ENCODE results near the gene GCNT4. TPM values are rescaled to one million over a fixed set of nuclear protein-coding genes. Genes with fewer than 3 reads are reported as not detected.
A peak's percentile ranks its signal among the peaks of the same experiment; 100 is the strongest.

GCNT4 gene
- total RNA-seq, 1 donor from 2014 or later, result 5.2 TPM

DNA sequence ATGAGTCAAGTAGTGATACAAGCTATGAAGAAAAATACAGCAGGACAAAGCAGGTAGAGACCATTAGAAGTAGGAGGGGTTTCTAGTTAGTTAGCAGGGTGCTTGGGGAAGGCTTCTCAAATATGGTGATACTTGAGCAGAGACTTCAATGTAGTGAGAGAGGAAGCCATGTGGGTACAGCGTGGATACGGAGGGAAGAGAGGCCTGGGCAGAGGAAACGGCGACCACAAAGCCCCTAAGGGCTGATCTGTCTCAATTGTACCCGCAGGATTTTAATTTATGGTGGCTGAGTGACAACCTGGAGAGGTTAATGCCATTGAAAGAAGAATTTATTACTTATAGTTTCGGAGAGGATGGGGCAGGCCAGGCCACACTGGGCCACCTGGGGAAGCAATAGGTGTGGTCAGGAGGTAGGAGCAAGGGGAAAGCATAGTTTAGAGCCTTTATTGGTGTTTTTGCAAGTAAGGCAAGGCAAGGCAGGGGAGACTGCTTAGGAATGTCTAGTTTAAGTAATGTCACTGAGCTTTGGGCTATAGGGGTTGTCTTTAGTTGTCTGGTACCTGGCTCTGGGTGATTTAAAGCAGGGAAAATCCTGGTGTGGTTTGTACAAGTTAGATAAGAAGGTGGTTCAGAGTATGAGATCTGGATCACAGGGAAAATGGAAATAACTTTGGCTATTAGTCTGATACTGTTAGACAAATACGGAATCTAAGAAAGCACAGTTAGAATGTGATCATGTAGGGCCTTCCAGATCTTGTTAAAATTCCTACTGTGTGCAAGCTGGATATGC lies 42.6 kb downstream of the GCNT4 start:
- no peak for DNase-seq
- Mint-ChIP-seq H3K36me3 (ENCODE audit: unreplicated experiment) (peaks cover 9% of the 10 kb centered on the region), H3K4me3 (ENCODE audit: unreplicated experiment) (no peak overlapping the region), H3K4me1 (ENCODE audit: low read depth, unreplicated experiment) (peaks cover 29% of the 10 kb centered on the region), H3K27ac (ENCODE audit: unreplicated experiment) (peak overlapping the region; percentile 91), H3K9me3 (ENCODE audit: unreplicated experiment) (peaks cover 4% of the 10 kb centered on the region), H3K27me3 (ENCODE audit: unreplicated experiment) (peaks cover 7% of the 10 kb centered on the region)
- TF ChIP-seq, protein P1, sequence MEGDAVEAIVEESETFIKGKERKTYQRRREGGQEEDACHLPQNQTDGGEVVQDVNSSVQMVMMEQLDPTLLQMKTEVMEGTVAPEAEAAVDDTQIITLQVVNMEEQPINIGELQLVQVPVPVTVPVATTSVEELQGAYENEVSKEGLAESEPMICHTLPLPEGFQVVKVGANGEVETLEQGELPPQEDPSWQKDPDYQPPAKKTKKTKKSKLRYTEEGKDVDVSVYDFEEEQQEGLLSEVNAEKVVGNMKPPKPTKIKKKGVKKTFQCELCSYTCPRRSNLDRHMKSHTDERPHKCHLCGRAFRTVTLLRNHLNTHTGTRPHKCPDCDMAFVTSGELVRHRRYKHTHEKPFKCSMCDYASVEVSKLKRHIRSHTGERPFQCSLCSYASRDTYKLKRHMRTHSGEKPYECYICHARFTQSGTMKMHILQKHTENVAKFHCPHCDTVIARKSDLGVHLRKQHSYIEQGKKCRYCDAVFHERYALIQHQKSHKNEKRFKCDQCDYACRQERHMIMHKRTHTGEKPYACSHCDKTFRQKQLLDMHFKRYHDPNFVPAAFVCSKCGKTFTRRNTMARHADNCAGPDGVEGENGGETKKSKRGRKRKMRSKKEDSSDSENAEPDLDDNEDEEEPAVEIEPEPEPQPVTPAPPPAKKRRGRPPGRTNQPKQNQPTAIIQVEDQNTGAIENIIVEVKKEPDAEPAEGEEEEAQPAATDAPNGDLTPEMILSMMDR (IDR thresholded peaks at IDR 0.05; ENCODE audit: partially characterized antibody, unreplicated experiment), result no peak

GRCh38 chr5:75006865-75007822 lies 45.2 kb downstream of the GCNT4 start:
- TF ChIP-seq, protein P1 (IDR thresholded peaks at IDR 0.05; ENCODE audit: partially characterized antibody, unreplicated experiment), result no peak
- peaks cover 7% of the 10 kb centered on the region for H3K27me3 Mint-ChIP-seq (ENCODE audit: unreplicated experiment)
- peak overlapping the region; percentile 98 for H3K27ac Mint-ChIP-seq (ENCODE audit: unreplicated experiment)
- no peak for DNase-seq
- peaks cover 7% of the 10 kb centered on the region for H3K9me3 Mint-ChIP-seq (ENCODE audit: unreplicated experiment)
- peak overlapping the region; percentile 68 for H3K4me3 Mint-ChIP-seq (ENCODE audit: unreplicated experiment)
- peaks cover 13% of the 10 kb centered on the region for H3K36me3 Mint-ChIP-seq (ENCODE audit: unreplicated experiment)
- H3K4me1 Mint-ChIP-seq (ENCODE audit: low read depth, unreplicated experiment), result peaks cover 29% of the 10 kb centered on the region

DNA sequence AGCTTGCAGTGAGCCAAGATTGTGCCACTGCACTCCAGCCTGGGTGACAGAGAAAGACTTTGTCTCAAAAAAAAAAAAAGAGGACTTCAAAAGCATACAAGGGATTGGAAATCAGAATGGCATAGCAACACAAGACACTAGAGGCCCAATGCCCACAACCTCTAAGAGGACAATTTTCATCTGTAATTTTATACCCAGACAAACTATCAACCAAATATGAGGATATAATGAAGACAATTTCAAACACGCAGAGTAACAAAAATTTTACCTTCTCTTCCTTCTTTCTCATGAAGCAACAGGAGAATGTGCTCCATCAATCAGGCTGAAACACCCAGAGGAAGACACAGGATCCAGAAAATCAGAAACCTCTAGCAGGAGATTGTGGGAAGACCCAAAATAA lies 46.8 kb downstream of the GCNT4 start:
- Mint-ChIP-seq H3K36me3 (ENCODE audit: unreplicated experiment) (peaks cover 13% of the 10 kb centered on the region), H3K27me3 (ENCODE audit: unreplicated experiment) (peaks cover 7% of the 10 kb centered on the region), H3K4me1 (ENCODE audit: low read depth, unreplicated experiment) (peaks cover 29% of the 10 kb centered on the region), H3K4me3 (ENCODE audit: unreplicated experiment) (no peak overlapping the region), H3K27ac (ENCODE audit: unreplicated experiment) (peak overlapping the region; percentile 54), H3K9me3 (ENCODE audit: unreplicated experiment) (peaks cover 7% of the 10 kb centered on the region)
- TF ChIP-seq, protein P1 (IDR thresholded peaks at IDR 0.05; ENCODE audit: partially characterized antibody, unreplicated experiment), result no peak
- DNase-seq, result no peak

Other genes starting within 250 kb of the GCNT4 start
- 9.5 TPM for gene FAM169A, start 186.2 kb downstream of the GCNT4 start, total RNA-seq (ENCODE audit: unreplicated experiment)
- 0.42 TPM for gene ANKRD31, start 184.3 kb upstream of the GCNT4 start, total RNA-seq (ENCODE audit: unreplicated experiment)

Data from glutamatergic neuron (in vitro differentiated cells).